Midbrain (tissue), 1 donor: ENCODE data around the gene PPP2R2C.

ENCODE experiments used
- DNase-seq: peaks from one replicate; lab custom pipeline; 2025; lab: John Stamatoyannopoulos, UW

PPP2R2C gene

GRCh38 chr4:6327220-6327917 lies 145.0 kb downstream of the PPP2R2C start:
- DNase-seq, result peak; percentile 77

DNA sequence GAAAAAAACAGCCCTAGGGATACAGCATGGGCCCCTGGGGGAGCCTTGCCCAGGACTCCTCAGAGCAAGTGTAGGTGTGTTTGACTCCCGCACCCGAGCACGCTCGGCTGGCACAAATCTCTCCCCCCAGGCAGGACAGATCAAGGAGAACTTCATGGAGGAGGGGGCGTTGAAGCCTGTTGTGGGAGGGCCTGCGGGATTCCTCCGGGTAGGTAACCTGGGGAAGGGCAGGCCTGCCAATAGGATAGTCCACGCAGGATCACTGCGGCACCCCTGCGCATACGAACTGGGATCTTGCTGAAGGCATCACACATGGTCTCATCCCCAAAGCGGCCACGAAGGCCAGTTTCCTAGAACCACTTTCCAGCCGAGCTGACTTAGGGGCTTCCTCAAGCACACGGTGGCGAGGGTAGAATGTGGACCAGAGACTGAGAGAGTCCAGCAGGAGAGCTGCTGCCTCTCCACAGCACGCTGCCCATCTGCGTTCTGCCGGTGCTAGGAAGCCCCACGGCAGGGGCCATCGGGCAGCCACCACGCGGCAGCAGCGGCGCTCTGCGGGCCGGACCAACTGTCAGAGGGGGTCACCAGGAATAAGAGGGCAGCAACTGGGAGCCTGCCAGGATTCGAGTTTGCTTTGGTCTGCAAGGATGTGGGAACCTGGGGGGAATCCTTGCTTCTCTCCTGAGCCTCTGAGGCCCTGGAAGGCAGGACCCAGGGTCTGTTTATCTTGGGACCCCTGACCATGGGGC lies 145.9 kb downstream of the PPP2R2C start:
- no peak for DNase-seq

DNA sequence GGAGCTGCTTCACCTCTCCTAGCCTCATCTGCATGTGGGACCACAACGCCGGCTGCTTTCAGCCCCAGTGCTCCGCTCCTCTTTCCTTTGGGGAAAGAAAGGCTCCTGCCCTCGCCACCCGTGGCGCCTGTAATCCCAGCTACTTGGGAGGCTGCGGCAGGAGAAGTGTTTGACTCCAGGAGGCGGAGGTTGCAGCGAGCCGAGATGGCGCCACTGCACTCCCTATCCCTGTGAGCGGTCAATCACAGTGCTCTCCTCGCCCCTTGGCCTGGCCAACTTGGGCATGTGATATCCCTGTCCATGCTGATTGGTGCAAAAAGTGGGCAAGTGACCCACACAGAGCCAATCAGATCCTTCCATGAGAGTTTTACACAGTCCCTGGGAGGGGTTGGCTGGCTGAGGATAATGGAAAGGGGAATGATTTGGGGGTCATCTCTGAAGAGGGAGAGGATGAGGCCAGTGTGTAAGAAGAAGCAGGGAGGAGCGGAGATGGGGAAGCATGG lies 146.6 kb downstream of the PPP2R2C start:
- no peak for DNase-seq

GRCh38 chr4:6324999-6325787 lies 147.2 kb downstream of the PPP2R2C start:
- DNase-seq, result no peak

DNA sequence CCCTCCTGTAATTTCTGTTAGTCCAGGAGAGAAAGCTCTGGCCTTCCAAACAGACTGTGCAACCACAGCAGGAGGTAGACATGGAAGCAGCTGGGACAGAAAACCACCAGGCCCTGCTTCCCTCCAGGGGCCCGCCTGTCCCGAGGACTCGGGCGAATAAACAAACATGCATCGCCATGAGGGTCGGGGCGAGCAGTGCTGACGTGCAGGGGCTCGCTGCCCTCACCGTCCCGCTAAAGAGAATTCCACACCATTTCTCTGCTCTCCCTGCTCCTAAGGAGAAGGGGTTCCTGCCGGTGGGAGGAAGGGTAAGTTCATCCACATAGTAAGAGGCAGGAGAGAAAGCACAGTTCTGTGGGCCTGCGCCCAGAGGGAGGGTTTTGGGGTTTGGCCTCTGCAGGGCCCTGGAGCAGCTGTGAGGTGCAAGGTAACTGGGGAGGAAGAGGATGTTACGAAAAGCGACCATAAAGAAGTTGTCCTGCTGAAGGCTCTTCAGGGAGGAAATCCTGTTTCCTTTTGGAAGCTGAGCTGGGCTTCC lies 147.9 kb downstream of the PPP2R2C start:
- DNase-seq, result no peak

- no peak for DNase-seq
Measured at GRCh38 chr4:6322761-6323566, 149.4 kb downstream of the PPP2R2C start.

- DNase-seq, result no peak
Measured at GRCh38 chr4:6322067-6322760, 150.2 kb downstream of the PPP2R2C start.

GRCh38 chr4:6321361-6321760 lies 151.1 kb downstream of the PPP2R2C start:
- no peak for DNase-seq

DNA sequence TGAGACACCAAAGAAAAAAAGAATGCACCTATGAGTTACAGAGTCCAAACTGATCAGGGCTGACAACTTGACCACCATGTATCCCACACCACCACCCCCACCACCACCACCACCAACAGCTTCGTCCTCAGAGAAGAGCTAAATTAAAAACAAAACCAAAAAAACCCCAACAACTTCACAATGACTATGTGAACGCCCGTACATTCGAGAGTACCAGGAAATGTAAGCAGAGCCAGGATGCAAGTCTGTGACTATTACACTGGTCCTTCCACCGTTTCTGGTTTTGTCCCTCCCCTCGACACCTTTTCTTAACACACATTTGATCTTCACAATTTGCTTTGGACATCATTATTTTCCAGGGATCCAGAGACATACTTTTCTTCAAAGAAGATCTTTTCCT lies 151.8 kb downstream of the PPP2R2C start:
- no peak for DNase-seq

DNA sequence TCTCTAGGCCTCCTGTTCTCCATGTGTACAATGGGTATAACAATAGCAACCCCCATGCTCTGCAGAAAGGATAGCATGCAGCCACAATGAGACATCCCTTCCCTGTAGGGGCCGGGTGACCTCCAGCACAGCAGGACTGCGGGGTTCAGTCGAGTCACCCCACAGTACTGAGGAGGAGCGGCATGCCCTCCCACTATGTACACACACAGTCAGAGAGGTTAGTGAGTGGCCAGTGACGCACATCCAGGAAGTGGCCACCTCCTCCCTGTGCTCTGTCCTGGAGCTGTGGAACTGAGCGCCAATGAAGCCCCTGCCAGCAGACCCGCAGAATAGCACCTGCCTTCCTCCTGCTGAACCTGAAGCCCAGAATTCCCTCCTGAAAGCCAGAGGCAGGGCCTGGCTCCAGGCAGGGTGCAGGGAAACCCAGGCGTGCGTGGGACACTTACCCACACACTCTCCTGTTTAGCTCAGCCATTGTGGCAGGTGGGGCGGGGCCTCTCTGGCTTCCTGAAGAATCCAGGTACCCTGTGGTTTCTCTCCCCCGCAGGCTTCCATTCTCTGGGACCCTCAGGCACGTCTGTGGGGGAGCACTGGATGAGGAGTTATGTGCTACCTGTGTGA lies 152.8 kb downstream of the PPP2R2C start:
- DNase-seq, result no peak

GRCh38 chr4:6318206-6318605 lies 154.2 kb downstream of the PPP2R2C start:
- DNase-seq, result no peak

DNA sequence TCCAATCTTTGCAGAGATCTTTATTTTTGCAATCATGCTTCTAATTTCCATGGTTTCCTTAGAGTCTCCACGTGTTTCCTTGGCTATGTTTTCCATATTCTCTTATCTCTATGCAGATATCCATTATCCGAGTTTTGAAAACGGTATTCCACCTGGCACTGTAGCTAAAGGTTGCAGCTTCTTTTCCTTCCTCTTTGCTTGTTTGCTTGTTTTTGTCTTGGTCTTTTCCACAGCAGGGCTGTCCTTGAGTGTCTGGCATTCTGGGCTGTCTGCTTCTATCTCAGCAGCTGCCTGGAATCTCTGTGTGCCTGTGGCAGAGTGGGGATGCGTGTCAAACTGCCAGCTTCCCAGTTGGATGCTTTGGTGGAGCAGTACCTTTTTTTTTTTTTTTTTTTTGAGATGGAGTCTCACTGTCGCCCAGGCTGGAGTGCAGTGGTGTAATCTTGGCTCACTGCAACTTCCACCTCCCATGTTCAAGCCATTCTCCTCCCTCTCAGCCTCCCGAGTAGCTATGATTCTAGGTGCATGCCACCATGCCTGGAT lies 155.9 kb downstream of the PPP2R2C start:
- DNase-seq, result no peak

DNA sequence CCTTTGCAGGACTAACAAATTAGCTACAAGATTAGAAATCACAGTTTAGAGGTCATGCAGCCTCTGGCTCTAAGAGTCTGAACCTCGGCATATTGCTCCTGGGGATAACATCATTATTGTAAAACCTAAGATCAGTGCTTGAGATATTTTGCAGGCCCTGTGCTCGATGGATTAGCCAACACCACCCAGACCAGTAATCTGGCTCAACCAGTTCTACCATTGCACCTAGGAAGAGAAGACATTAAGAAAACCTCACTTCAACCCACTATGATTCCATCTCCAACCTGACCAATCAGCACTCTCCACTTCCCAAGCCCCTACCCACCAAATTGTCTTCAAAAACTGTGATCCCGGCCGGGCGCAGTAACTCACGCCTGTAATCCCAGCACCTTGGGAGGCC lies 159.2 kb downstream of the PPP2R2C start:
- DNase-seq, result no peak

DNA sequence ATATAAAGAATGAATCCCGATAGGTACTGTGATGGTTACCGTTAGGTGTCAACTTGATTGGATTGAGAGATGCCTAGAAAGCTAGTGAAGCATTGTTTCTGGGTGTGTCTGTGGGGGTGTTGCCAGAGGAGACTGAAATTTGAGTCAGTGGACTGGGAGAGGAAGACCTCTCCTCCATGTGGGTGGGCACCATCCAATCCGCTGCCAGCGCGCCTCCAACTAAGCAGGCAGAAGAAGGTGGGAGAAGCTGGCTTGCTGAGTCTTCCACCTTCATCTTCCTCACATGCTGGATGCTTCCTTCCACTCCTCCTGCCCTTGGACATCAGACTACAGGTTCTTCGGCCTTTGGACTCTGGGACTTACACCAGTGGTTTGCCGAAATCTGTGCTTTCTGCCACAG lies 162.6 kb downstream of the PPP2R2C start:
- DNase-seq, result no peak

DNA sequence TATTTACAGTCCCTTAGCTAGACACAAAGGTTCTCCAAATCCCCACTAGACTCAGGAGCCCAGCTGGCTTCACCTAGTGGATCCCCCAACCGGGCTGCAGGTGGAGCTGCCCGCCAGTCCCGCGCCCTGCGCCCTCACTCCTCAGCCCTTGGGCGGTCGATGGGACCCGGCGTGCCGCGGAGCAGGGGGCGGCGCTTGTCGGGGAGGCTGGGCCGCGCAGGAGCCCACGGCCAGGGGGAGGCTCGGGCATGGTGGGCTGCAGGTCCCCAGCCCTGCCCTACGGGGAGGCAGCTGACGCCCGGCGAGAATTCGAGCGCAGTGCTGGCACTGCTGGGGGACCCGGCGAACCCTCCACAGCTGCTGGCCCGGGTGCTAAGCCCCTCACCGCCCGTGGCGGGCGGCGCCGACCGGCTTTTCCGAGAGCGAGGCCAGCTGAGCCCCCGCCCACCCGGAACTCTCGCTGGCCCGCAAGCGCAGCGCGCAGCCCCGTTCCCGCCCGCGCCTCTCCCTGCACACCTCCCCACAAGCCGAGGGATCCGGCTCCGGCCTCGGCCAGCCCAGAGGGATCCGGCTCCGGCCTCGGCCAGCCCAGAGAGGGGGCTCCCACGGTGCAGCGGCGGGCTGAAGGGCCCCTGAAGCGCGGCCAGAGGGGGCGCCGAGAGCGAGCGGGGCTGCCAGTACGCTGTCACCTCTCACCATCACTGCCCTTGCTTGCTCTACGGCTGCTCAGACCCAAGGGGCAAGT lies 163.3 kb downstream of the PPP2R2C start:
- DNase-seq, result no peak

- no peak for DNase-seq
Measured at GRCh38 chr4:6307891-6308290, 164.5 kb downstream of the PPP2R2C start.

DNA sequence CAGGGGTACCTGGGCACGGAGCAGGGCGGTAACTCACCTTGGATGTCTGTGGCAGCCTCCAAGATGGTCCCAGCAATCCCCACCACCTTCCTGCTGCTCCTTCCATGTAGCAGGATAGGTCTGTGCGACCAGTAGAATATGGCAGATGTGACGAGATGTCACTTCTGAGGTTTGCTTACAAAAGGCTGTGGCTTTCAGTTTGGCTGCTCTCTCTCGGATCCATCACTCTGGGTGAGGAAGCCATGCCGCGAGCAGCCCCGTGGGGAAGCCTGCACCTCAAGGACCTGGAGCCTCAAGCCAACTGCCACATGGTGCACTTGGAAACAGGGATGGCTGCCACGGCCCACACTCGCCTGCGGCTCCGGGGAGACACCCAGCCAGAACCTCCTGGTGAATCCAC lies 165.2 kb downstream of the PPP2R2C start:
- DNase-seq, result no peak

- no peak for DNase-seq
Measured at GRCh38 chr4:6306299-6306698, 166.1 kb downstream of the PPP2R2C start.

GRCh38 chr4:6303943-6304342 lies 168.5 kb downstream of the PPP2R2C start:
- no peak for DNase-seq
